Measurements from ENCODE around the gene C3orf80.
"Not testable (repeated sequence)": the region's sequence is repeated elsewhere in the genome, so short reads cannot be mapped to it uniquely, and the experiment has no call there.

Gene C3orf80

GRCh38 chr3:160221019-160221418 is 4.2 kb upstream of the C3orf80 start:
- no peak overlapping the region for H3K27ac Mint-ChIP-seq (ENCODE audit: low read depth)
- H3K27me3 Mint-ChIP-seq: peaks cover 75% of the 10 kb centered on the region

GRCh38 chr3:160224256-160224655 is 966 bp upstream of the C3orf80 start:
- Mint-ChIP-seq H3K27ac (ENCODE audit: low read depth) (no peak overlapping the region), H3K36me3 (ENCODE audit: insufficient read depth) (peaks cover 6% of the 10 kb centered on the region), H3K4me1 (peaks cover 19% of the 10 kb centered on the region), H3K9me3 (no peaks in the 10 kb centered on the region), H3K27me3 (peaks cover 63% of the 10 kb centered on the region), H3K4me3 (peak overlapping the region; percentile 77)
- ATAC-seq (replicated peaks; ENCODE audit: extremely low read depth, poor library complexity, severe bottlenecking): no peak
- DNase-seq (ENCODE audit: low spot score in 2 of 2): no peak

More at GRCh38 chr3:160221019-160221418, 4.2 kb upstream of the C3orf80 start:
- Mint-ChIP-seq H3K4me1 (peaks cover 11% of the 10 kb centered on the region), H3K9me3 (no peaks in the 10 kb centered on the region), H3K36me3 (ENCODE audit: insufficient read depth) (peaks cover 3% of the 10 kb centered on the region), H3K4me3 (no peak overlapping the region)
- no peak for DNase-seq (ENCODE audit: low spot score in 2 of 2)
- no peak for ATAC-seq (replicated peaks; ENCODE audit: extremely low read depth, poor library complexity, severe bottlenecking)

- no peak for DNase-seq (ENCODE audit: low spot score in 2 of 2)
- H3K36me3 Mint-ChIP-seq (ENCODE audit: insufficient read depth): peaks cover 6% of the 10 kb centered on the region
- H3K27me3 Mint-ChIP-seq: peaks cover 58% of the 10 kb centered on the region
- peak overlapping the region; percentile 77 for H3K4me3 Mint-ChIP-seq
- peaks cover 19% of the 10 kb centered on the region for H3K4me1 Mint-ChIP-seq
- ATAC-seq (replicated peaks; ENCODE audit: extremely low read depth, poor library complexity, severe bottlenecking): no peak
- H3K9me3 Mint-ChIP-seq: no peaks in the 10 kb centered on the region
- H3K27ac Mint-ChIP-seq (ENCODE audit: low read depth): no peak overlapping the region
Measured at GRCh38 chr3:160224811-160225175, 429 bp upstream of the C3orf80 start.

- Mint-ChIP-seq H3K27me3 (peaks cover 54% of the 10 kb centered on the region), H3K27ac (ENCODE audit: low read depth) (no peak overlapping the region)
Measured at GRCh38 chr3:160226026-160226907, 1.0 kb downstream of the C3orf80 start.

GRCh38 chr3:160227419-160227818 is 2.2 kb downstream of the C3orf80 start:
- Mint-ChIP-seq H3K36me3 (ENCODE audit: insufficient read depth) (peaks cover 6% of the 10 kb centered on the region), H3K27me3 (peaks cover 54% of the 10 kb centered on the region), H3K4me3 (no peak overlapping the region), H3K27ac (ENCODE audit: low read depth) (no peak overlapping the region), H3K9me3 (no peaks in the 10 kb centered on the region), H3K4me1 (peaks cover 19% of the 10 kb centered on the region)
- DNase-seq (ENCODE audit: low spot score in 2 of 2) (no peak), ATAC-seq (replicated peaks; ENCODE audit: extremely low read depth, poor library complexity, severe bottlenecking) (no peak)

More at GRCh38 chr3:160226026-160226907, 1.0 kb downstream of the C3orf80 start:
- peak overlapping the region; percentile 79 for H3K4me3 Mint-ChIP-seq
- DNase-seq (ENCODE audit: low spot score in 2 of 2) (no peak), ATAC-seq (replicated peaks; ENCODE audit: extremely low read depth, poor library complexity, severe bottlenecking) (peak; percentile 4)
- no peaks in the 10 kb centered on the region for H3K9me3 Mint-ChIP-seq
- peaks cover 19% of the 10 kb centered on the region for H3K4me1 Mint-ChIP-seq
- peaks cover 6% of the 10 kb centered on the region for H3K36me3 Mint-ChIP-seq (ENCODE audit: insufficient read depth)

GRCh38 chr3:160232014-160232413 is 6.8 kb downstream of the C3orf80 start:
- no peaks in the 10 kb centered on the region for H3K4me1 Mint-ChIP-seq
- H3K27ac Mint-ChIP-seq (ENCODE audit: low read depth): no peak overlapping the region
- ATAC-seq (replicated peaks; ENCODE audit: extremely low read depth, poor library complexity, severe bottlenecking): no peak
- peaks cover 37% of the 10 kb centered on the region for H3K27me3 Mint-ChIP-seq
- H3K4me3 Mint-ChIP-seq: no peak overlapping the region
- no peak for DNase-seq (ENCODE audit: low spot score in 2 of 2)
- no peaks in the 10 kb centered on the region for H3K9me3 Mint-ChIP-seq
- no peaks in the 10 kb centered on the region for H3K36me3 Mint-ChIP-seq (ENCODE audit: insufficient read depth)

GRCh38 chr3:160240719-160241118 is 15.5 kb downstream of the C3orf80 start:
- H3K36me3 Mint-ChIP-seq (ENCODE audit: insufficient read depth); H3K9me3 Mint-ChIP-seq; ATAC-seq (replicated peaks; ENCODE audit: extremely low read depth, poor library complexity, severe bottlenecking); H3K4me1 Mint-ChIP-seq; H3K27ac Mint-ChIP-seq (ENCODE audit: low read depth); DNase-seq (ENCODE audit: low spot score in 2 of 2); H3K4me3 Mint-ChIP-seq: not testable (repeated sequence)
- peaks cover 95% of the 10 kb centered on the region for H3K27me3 Mint-ChIP-seq

- Mint-ChIP-seq H3K4me1 (no peaks in the 10 kb centered on the region), H3K27ac (ENCODE audit: low read depth) (no peak overlapping the region), H3K4me3 (no peak overlapping the region), H3K9me3 (no peaks in the 10 kb centered on the region), H3K36me3 (ENCODE audit: insufficient read depth) (no peaks in the 10 kb centered on the region), H3K27me3 (peaks cover 52% of the 10 kb centered on the region)
- ATAC-seq (replicated peaks; ENCODE audit: extremely low read depth, poor library complexity, severe bottlenecking) (no peak), DNase-seq (ENCODE audit: low spot score in 2 of 2) (no peak)
Measured at GRCh38 chr3:160245261-160245800, 20.1 kb downstream of the C3orf80 start.

- no peak for ATAC-seq (replicated peaks; ENCODE audit: extremely low read depth, poor library complexity, severe bottlenecking)
- Mint-ChIP-seq H3K4me3 (no peak overlapping the region), H3K4me1 (no peaks in the 10 kb centered on the region), H3K27me3 (peaks cover 27% of the 10 kb centered on the region), H3K27ac (ENCODE audit: low read depth) (no peak overlapping the region), H3K9me3 (no peaks in the 10 kb centered on the region), H3K36me3 (ENCODE audit: insufficient read depth) (no peaks in the 10 kb centered on the region)
- no peak for DNase-seq (ENCODE audit: low spot score in 2 of 2)
Measured at GRCh38 chr3:160247766-160248165, 22.5 kb downstream of the C3orf80 start.

GRCh38 chr3:160253298-160253697 is 28.1 kb downstream of the C3orf80 start:
- no peaks in the 10 kb centered on the region for H3K4me1 Mint-ChIP-seq
- ATAC-seq (replicated peaks; ENCODE audit: extremely low read depth, poor library complexity, severe bottlenecking) (no peak), DNase-seq (ENCODE audit: low spot score in 2 of 2) (no peak)
- H3K9me3 Mint-ChIP-seq: no peaks in the 10 kb centered on the region
- no peak overlapping the region for H3K4me3 Mint-ChIP-seq
- no peak overlapping the region for H3K27ac Mint-ChIP-seq (ENCODE audit: low read depth)
- H3K36me3 Mint-ChIP-seq (ENCODE audit: insufficient read depth): peaks cover 2% of the 10 kb centered on the region
- no peaks in the 10 kb centered on the region for H3K27me3 Mint-ChIP-seq

- DNase-seq (ENCODE audit: low spot score in 2 of 2) (no peak), ATAC-seq (replicated peaks; ENCODE audit: extremely low read depth, poor library complexity, severe bottlenecking) (no peak)
- no peaks in the 10 kb centered on the region for H3K9me3 Mint-ChIP-seq
Measured at GRCh38 chr3:160257606-160258005, 32.4 kb downstream of the C3orf80 start.

GRCh38 chr3:160259589-160259988 is 34.4 kb downstream of the C3orf80 start:
- no peak overlapping the region for H3K27ac Mint-ChIP-seq (ENCODE audit: low read depth)
- no peak overlapping the region for H3K4me3 Mint-ChIP-seq
- H3K27me3 Mint-ChIP-seq: no peaks in the 10 kb centered on the region
- no peaks in the 10 kb centered on the region for H3K9me3 Mint-ChIP-seq
- ATAC-seq (replicated peaks; ENCODE audit: extremely low read depth, poor library complexity, severe bottlenecking) (no peak), DNase-seq (ENCODE audit: low spot score in 2 of 2) (no peak)
- peaks cover 2% of the 10 kb centered on the region for H3K36me3 Mint-ChIP-seq (ENCODE audit: insufficient read depth)
- H3K4me1 Mint-ChIP-seq: peaks cover 5% of the 10 kb centered on the region

More at GRCh38 chr3:160257606-160258005, 32.4 kb downstream of the C3orf80 start:
- Mint-ChIP-seq H3K4me3 (no peak overlapping the region), H3K36me3 (ENCODE audit: insufficient read depth) (peaks cover 2% of the 10 kb centered on the region), H3K27ac (ENCODE audit: low read depth) (no peak overlapping the region), H3K4me1 (peaks cover 5% of the 10 kb centered on the region), H3K27me3 (no peaks in the 10 kb centered on the region)
